Activated CD8-positive, alpha-beta memory T cell treated with anti-CD3 and anti-CD28 coated beads for 48 hours (primary cell): ENCODE results near the gene MMP15.
"Not testable (repeated sequence)": the region's sequence is repeated elsewhere in the genome, so short reads cannot be mapped to it uniquely, and the experiment has no call there.

Source experiments
- DNase-seq, 3 experiments: peaks; one replicate each; pipeline ENCODE4 v3.0.0-alpha.2; 2020; ENCODE audit warnings: low read depth in 2 of 3, low spot score in 2 of 3

The MMP15 gene

DNA sequence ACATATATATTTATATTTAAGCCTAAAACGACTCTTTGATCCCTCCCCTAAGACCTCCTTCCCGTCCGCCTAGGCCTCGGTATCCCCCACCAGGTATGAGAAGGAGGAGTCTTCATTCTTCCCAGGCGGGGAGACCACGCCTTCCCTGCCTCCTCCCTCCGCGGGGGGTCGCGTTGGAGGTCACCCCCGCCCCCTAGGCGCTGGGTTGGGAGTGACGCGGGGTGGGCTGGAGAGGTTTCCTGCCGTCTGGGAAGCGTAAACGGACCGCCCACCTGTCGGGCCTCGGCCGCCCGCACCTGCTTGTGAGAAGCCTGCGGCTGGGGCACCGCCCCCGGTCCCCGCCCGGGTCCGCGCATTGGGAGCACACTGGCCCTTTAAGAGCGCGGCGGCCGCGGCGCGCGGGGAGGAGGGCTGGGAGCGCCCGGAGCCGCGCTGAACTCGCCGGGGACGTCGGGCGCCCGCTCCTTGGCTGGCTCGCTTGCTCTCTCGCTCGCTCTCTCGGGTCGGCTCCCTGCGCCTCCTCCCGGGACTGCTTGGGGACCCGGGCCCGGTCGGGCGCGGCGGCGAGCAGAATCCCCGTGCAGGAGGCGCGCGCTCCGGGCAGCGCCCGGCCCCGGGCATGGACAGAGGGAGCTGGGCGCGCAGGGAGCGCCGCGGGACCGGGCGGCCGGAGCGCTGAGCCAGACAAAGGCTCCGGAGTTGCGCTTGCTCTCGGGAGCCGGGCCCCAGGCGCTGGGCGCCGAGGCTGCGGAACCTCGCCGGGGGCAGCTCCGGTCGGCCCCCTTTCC, at the start of gene MMP15:
Gene MMP15, plus strand, starts transcription at position 404 of the 788 bp plus-strand sequence. CDS start 597 bp downstream, outside the sequence.
- peak in 1 of 3 experiments; percentile 23 for DNase-seq

DNA sequence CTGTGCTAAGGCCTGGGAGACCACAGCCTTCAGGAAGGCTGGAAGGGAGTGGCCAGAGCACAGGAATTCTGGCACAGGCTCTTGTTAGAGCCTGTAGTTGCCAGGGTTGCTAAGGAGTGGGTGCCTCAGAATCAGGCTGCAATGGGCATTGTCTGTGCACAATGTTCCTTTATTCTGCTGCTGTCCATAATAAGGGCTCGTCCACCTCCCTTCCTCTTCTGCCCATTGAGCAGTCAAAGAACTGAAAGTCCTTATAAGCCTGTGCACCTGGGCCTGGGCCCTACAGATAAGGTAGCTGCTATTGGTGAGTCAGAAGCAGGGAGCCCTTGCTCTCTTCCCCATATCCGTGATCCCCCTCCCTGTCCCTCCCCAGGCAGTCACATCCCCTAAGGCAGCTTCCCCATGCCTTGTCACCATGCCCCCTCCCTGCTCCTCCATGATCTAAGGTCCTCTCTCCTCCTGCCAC, 49.2 kb upstream of the MMP15 start:
- DNase-seq: no peak

DNA sequence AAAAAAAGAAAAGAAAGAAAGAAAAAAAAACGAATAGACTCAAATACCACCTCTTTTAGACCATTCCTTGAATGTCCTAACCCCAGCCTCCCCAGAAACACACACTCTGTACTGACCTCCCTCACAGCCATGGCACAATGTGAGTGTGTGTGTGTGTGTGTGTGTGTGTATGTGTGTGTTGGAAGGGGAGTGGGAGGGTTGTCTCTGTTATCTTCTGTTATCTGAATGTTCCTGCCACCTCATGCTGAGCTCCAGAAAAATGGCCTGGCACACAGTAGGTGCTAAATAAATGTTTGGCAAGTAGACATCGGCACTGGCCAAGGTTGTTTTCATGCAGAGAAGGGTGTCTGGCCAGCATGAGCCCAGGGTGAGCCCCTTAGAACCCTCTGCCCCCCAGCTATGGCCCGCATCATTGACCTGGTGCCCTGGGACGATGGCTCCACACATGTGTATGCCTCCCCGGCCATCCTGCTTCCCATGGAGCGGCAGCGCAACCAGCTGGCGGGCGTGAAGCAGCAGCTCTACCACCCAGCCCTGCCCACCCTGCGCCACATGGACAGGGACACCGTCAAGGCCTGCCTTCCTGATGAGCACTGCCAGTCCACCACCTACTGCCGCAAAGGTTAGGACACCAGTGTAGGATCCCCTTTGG, 48.0 kb upstream of the MMP15 start:
- DNase-seq: no peak

DNA sequence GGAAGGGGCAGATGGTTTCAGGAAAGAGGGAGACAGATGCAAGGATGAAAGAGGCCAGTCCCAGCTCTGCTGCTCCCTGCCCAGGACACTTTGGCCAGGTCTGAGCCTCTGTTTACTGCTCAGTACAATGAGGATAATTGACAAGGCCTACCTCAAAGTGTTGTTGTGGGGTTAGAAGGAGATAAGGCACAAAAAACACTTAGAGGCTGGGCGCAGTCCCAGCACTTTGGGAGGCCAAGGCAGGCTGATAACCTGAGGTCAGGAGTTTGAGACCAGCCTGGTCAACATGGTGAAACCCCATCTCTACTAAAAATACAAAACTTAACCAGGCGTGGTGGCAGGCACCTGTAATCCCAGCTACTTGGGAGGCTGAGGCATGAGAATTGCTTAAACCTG, 47.5 kb upstream of the MMP15 start:
- DNase-seq: not testable (repeated sequence)

DNA sequence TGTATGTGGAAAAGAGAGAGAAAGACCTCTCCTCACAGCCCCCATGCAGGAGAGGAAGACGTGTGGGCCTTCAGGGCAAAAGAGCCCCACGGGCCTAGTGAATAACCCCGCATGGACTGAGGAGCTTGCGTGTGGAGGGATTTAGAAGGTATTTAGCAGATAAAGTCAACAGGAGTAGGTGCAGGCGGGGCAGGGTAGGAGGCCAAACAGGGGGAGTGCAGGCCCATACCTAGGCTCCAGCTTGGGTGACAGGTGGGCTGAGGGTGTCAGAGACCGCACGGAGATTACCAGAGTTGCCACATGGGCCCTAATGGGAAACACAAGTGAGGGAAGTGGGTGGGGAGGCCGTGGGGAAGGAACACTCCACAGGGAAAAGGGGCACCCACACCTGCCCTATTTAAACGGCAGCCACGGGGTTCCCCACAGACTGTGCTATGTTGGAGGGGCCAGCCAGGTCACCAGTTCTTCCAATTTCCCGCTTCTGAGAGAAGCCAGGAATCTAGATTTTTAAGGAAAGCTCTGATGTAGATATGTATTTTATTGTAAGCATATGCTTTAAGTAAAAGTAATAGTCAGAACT, 46.5 kb upstream of the MMP15 start:
- DNase-seq: no peak

DNA sequence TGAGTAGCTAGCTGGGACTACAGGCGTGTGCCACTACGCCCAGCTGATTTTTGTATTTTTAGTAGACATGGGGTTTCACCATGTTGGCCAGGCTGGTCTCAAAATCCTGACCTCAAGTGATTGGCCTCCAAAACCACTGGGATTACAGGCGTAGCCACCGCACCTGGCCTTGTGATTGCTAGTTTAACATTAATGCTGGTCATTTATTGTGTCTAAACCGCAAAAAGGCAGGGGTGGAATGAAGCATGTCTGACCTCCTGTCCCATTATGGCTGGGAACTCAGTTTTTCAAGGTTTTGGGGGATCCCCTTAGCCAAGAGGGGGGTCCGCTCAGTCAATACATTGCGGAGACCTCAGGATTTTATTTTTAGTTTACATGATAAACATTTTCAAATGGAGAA, 43.9 kb upstream of the MMP15 start:
- no peak for DNase-seq

DNA sequence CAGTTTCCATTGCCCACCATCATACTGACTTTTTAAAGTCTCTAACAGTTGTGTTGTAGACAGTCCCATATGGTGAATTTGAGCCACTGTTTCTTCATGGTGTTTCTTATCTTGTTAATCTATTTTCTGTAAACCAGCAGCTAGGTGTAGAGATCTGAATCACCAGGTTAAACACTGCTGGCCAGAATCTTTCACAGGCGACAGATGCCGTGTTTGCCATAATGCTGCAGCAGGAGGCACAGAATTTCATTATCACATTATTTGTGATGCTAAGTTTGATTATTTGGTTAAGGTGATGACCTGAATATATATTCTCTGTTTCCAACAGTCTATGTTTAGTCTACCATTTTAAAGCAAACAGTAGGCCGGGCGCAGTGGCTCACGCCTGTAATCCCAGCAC, 43.2 kb upstream of the MMP15 start:
- no peak for DNase-seq

DNA sequence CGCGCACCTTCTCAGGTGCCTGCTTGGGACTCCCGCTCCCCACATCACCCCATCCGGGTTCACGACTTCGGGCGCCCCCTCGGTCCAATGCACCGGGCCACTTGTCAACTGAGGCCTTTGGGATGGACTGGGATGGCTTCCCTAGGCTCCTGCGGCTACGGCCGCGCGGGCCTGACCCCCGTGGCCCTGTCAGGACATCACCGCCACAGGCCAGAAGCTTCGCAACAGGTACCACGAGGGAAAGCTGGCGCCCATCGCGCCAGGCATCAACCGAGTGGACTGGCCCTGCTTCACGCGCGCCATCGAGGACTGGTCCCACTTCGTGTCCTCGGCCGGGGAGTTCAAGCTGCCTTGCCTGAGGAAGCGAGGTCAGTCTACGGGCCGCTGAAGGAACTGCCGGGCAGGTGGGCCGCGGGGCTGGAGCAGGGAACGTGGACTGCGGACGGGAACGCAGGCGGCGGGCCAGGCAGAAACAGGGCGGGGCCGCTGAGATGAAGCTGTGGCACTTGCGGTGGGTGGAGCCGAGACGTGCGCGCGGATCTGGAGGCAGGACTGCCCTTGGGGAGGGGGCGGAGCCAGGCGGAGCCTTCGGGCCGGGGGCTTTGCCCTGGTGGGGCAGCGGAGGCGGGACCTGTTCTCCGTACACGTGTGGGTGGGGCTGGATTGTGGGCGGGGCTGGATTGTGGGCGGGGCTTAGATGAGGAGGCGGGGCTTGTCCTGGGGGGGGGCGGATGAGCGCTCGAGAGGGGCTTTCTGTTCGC, 40.9 kb upstream of the MMP15 start:
- peak; percentile 72 to 92 (median 84) for DNase-seq

DNA sequence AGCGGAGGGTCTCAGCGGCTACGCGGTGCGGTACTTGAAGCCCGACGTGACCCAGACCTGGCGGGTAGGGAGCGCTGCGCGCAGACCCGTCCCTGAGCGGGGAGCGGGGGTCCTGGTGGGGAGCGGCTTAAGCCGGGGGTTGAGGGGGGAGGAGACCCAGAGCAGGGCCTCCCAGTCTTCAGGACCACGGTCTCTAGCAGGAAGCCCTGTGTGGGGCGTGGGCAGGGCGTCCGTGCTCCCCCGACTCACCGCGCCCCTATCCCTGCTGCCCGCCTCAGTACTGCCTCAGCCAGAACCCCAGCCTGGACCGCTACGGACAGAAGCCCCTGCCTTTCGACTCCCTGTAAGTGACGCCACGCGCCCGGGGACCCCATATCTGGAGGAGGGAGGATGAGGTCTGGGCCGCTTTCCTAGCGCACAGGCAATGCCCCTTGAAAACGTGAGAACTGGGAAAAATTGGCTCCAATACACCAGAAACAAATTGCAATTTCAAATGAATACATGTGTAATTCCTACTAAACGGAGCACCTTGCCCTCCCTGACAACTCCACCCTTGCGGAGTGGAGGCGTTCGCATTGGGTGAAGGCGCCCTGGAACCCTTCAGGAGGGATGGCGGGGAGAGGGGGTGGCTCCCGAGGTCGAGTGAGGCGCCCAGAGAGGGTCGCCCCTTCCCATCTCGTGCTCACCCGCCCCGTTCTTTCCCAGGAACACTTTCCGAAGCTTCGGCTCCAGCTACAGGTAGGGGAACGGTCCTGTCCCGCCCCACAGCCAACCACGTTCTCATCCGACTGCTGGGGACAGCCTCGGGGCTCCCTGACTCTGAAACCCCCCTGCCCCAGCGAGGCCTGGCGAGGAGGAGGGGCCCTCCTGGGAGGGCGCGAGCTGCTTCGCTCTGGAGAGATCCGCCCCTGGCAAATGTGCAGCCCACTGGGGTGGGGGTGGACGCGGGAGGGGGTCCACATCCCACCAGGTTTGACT, 40.1 kb upstream of the MMP15 start:
- DNase-seq: no peak

DNA sequence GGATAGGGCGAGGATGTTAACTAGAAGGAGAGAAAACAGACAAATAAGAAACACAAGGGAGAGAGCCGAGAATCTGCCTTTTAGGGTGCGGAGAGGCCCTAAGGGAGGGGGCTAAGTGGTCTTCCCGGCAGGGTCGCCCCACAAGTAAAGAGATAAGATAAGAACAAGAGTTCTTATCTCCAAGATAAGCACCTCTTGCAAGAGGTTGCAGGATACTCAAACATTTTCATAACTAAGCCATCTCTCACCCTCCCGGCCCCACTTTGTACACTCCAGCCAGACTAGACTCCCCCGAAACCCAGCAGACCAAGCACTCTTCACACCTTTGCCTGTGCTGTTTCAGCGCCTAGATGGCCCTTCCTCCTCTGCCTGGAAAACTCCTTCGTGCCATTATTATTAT, 39.4 kb upstream of the MMP15 start:
- no peak for DNase-seq

DNA sequence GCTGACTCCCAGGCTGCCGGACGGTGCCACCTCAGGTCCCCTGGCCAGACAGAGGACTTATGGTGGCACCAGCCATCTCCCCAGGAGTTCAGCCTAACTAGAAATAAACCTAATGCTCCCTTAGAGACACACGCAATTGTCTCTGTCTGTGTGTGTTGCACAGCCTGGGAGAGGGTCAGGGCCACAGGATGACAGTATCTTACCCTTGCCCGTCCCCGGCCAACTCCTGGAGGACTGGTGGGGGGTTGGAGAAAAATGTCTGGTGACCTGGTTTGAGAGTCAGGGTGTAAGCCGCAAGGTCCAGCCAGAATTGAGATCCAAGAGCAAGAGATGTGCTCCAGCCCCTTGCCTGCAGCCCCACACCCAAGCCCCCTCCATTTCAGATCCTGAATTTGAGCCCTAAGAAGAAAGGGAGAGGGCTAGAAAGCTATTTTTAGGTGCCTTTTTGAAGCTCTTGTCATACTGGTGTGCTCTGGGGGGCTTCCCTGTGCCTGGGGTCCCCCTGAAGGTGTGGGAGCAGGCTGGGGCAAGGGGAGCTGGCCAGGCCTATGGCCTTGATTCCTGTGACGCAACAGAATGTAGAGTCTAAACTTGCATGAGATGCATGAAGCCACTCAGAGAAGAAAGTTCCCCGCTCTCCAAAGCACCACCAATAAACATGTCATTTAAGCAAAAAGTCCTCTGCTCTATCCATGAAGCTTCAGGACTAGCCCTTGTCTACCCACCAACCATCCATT, 37.9 kb upstream of the MMP15 start:
- no peak for DNase-seq

DNA sequence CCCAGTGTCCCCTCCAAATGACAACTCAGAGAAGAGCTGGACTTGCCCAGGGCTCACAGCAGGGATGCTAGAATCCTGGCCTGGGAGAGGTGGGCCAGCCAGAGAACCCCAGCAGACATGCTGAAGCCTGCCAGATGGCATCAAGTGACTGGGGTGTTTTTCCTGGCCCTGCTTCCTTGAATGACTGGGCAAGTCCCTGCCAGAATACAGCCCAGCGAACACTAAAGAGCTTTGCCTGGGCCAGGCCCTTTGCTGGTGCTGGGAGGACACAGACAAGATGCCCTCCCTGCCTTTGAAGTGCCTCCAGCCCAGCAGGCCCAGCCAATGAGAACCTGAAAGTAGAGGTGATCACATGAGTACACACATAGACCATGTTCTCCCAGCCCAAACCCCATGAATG, 36.6 kb upstream of the MMP15 start:
- DNase-seq: no peak

DNA sequence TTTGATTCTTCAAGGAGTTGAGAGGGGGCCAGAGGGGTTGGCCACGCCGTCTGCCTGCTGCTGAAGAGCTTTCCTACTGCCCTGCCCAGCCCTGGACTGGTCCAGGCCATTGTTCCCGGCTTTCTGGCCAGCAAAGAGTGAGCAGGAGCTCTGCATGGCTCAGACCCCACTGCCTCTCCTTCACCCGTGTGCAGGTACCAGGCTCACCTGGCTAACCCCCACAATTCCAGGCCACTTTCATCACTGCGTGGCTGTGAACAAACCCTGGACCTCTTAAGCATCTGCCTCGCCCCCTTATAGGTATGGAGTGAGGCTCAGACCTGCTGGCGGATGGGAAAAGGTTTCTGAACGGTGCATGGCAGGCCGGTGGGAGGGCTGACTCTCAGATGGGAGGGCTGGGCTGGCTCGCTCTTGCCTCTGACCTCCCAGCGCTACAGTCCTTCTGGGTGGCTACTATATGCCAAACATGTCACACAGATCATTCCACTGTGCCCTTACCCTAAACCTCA, 33.9 kb upstream of the MMP15 start:
- no peak for DNase-seq

DNA sequence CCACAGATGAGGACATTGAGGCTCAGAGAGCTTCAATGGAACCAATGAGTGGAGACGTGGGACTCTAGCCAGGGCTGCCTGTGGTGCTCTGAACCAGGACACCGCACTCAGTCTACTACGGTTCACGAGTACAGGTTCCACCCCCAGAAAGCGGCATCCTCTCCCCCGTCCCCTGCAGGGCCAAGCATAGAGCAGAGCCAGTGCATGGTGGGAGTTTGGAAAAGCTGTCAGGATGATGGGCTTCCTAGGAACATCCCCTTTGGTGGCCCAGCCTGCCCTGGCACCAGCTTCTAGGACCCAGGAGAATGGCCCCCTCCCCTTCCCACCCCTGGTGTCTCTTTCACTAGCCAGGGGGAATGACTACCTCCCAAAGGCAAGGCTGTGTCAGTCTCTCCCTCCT, 33.5 kb upstream of the MMP15 start:
- no peak for DNase-seq

DNA sequence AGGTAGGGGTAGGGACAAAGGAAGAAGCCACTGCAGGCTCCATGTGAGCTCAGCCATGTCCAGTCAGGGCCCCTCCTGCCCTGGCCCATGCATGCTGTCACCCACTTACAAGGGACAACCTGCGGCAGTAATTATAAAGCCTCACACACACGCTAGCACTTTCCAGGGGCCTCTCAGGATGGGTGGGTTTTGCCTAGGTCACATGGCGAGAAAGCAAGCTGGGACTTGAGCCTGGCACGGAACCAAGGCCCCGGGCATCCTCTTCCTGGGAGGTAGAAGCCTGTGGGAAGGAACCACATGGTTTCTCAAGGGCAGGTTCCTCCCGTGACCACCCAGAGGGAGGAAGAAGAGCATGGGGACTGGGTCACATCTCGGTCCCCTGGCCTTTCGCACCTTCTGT, 32.1 kb upstream of the MMP15 start:
- no peak for DNase-seq

DNA sequence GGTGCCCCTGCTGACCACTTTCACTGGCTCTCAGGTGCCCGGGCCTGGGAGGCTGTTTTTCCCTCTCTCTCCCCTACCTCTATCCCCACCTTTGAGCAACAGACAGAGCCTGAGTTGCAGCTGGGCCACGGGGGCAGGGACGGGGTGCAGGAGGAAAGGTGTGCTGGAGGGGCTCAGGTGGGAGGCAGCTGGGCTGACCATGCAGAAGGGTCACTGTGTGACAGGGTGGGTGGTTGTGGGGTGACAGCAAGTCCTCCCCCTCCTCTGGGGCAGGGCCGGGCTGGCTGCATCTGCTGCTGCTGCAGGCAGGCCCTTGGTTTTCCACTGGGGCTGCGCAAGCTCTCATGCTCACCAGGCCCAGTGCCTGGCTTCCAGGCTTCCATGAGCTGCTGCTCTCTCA, 31.7 kb upstream of the MMP15 start:
- DNase-seq: no peak

DNA sequence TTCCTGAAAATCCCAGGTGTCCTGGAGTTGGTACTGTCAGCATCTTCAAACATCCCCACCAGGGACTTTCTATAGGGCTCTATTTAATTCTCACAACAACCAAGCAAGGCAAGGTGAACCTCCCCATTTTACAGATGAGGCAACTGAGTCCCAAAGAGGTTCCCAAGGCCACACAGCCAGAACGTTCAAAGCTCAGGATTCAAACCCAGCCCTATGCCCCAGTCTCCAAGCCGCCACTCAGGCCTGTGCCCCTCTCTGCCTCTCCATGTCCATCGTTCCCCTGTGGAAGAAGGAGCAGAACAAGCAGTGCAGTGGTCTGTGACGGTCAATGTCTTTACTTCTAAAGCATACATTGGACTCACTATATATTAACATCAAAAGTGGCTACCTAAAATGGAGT, 31.2 kb upstream of the MMP15 start:
- no peak for DNase-seq

DNA sequence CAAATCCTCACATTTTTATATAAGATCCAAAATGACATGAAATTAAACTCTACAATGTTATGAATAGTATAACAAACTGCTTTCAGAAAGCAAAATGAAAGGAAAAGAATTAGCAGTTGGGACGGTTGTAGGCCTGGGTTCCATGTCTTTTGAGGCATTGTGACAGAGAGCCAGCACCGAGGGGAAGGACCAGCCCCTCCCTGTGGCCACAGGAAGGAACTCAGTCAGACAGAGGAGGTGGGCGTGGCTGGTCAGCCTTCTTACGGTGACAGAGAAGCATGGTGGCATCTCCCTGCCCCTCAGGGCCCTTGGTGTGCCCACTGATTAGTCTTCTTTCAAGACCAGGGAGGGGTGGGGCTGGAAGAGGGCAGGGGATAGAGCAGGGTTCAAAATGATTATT, 30.8 kb upstream of the MMP15 start:
- no peak for DNase-seq

DNA sequence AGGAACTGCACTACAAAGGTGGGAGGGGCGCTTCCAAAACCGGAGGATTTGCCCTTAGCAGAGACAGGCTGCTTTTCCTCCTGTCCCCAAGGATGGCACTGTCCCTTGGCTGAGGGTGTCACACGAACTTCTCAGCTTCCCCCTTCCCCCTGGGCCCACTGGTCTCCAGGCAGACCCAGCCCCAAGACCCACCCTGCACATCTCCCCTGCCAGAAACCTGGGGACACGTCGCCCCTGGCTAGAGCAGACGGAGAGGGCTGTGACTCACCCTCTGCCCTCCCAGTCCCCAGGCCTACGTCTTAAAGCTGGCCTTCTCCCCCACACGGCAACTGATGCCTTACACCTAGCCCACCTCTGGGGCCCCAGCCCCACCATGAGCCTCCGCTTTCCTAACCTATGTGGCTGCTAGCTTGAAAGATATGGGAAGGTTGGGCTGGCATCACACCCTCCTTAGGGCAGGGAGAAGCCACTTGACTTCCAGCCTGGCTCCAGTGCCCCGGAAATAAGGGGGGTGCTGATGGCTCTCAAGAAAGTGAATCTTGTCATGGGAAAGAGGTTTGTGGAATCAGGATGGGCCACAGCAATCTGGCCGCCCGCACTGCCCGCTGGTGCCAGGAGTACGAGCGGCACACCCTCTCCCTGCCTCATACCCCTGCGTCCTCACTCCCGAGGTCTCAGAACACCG, 29.7 kb upstream of the MMP15 start:
- DNase-seq: no peak
